Vagina (tissue), 2 donors: Measurements from ENCODE around the gene TMEM45A. TPM values are rescaled to one million over a fixed set of nuclear protein-coding genes. Genes with fewer than 3 reads are reported as not detected.

ENCODE experiments used
- DNase-seq, 2 donors: peaks; one replicate each; pipeline ENCODE4 v3.0.0-alpha.2; 2017; ENCODE audit errors: extremely low spot score in 2 of 2
- H3K27ac ChIP-seq: fragments of 200-600 bp; sonication (generic); one replicate; pipeline ENCODE4 v1.5.1; 2019
- H3K27me3 ChIP-seq: fragments of 200-600 bp; sonication (generic); one replicate; pipeline ENCODE4 v1.5.1; 2019
- H3K36me3 ChIP-seq, 2 donors: fragments of 200-600 bp; sonication (generic); one replicate each; pipeline ENCODE4 v1.5.1; 2017 to 2019
- H3K4me1 ChIP-seq: fragments of 200-600 bp; sonication (generic); one replicate; pipeline ENCODE4 v1.5.1; 2019
- H3K4me3 ChIP-seq, 2 donors: fragments of 200-600 bp; sonication (generic); 1 replicate in 1 of 2; 2 replicates in 1 of 2; pipeline ENCODE4 v1.5.1; 2016 to 2019
- H3K9me3 ChIP-seq: fragments of 200-600 bp; sonication (generic); one replicate; pipeline ENCODE4 v1.5.1; 2019
- CTCF ChIP-seq, 3 experiments: fragments of 450-650 bp in 2 of 3; fragments of 200-600 bp in 1 of 3; sonication (generic) in 1 of 3; IDR thresholded peaks; one replicate each; pipeline ENCODE4 v1.5.1; 2017 to 2019; ENCODE audit warnings: antibody characterized with exemption in 3 of 3, mild to moderate bottlenecking in 2 of 3, moderate library complexity in 2 of 3
- POLR2A ChIP-seq, 2 donors: fragments of 450-650 bp; IDR thresholded peaks; one replicate each; pipeline ENCODE4 v1.6.1; 2017; ENCODE audit warnings: antibody characterized with exemption in 2 of 2, mild to moderate bottlenecking in 2 of 2, moderate library complexity in 2 of 2
- POLR2AphosphoS5 ChIP-seq, 2 donors: sonication (generic); formaldehyde crosslinking; IDR thresholded peaks; one replicate each; pipeline ENCODE4 v1.9.0; 2017; ENCODE audit warnings: antibody characterized with exemption in 2 of 2, mild to moderate bottlenecking in 2 of 2, low read depth in 1 of 2; ENCODE audit not compliant: insufficient read depth in 1 of 2
- intact Hi-C: fragments of 100-400 bp; cut with DNase I; formaldehyde crosslinking; loops from one replicate; pipeline ENCODE4 v1.15.1; 2023
- total RNA-seq: library from RNA; depleted of rRNA; stranded (reverse); fragments of >200 nt; gene quantifications from one replicate; pipeline ENCODE4 v1.2.3, GENCODE V29; 2016

The TMEM45A gene
- total RNA-seq, 1 donor from 2014 or later, result 46.4 TPM

- intact Hi-C loops, result no loop called here
- H3K9me3 ChIP-seq, result no peaks in the 10 kb centered on the region
- no peak for DNase-seq
- H3K4me1 ChIP-seq, result peaks cover 8% of the 10 kb centered on the region
- no peak overlapping the region for H3K27ac ChIP-seq
- no peaks in the 10 kb centered on the region for H3K27me3 ChIP-seq
- H3K4me3 ChIP-seq, result no peak overlapping the region
- no peaks in the 10 kb centered on the region for H3K36me3 ChIP-seq
- TF ChIP-seq CTCF (IDR thresholded peaks at IDR 0.05), result no peak
- TF ChIP-seq POLR2AphosphoS5 (IDR thresholded peaks at IDR 0.05; ENCODE audit: insufficient read depth in 1 of 2, low read depth in 1 of 2), result no peak
- no peak for TF ChIP-seq POLR2A (IDR thresholded peaks at IDR 0.05)
Observed at GRCh38 chr3:100603469-100603868, 111.0 kb downstream of the TMEM45A start.

DNA sequence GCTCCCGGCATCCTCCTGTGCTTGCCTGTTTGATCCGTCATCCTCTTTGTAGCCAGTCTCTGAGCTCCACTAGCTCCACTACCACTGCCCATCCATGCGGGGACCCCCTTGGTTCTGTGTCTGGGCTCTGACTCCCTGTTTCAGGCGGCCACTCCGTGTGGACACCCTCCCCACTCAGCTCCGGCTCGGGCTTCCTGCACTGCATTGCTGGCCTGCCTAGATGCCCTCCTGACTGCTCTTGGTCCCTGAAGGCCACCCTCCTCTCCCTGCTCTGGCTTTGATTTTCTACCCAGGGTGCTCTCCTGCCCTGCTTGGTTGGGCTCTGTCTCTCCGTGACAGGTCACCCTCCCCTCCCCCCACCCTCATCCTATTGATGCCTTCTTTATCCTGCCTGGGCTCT is 112.9 kb downstream of the TMEM45A start:
- intact Hi-C loops, result no loop called here
- no peaks in the 10 kb centered on the region for H3K9me3 ChIP-seq
- H3K4me3 ChIP-seq, result no peak overlapping the region
- no peak overlapping the region for H3K27ac ChIP-seq
- H3K4me1 ChIP-seq, result peaks cover 8% of the 10 kb centered on the region
- no peaks in the 10 kb centered on the region for H3K27me3 ChIP-seq
- TF ChIP-seq POLR2A (IDR thresholded peaks at IDR 0.05) (no peak), CTCF (IDR thresholded peaks at IDR 0.05) (no peak), POLR2AphosphoS5 (IDR thresholded peaks at IDR 0.05; ENCODE audit: insufficient read depth in 1 of 2, low read depth in 1 of 2) (no peak)
- no peak for DNase-seq
- H3K36me3 ChIP-seq, result no peaks in the 10 kb centered on the region

DNA sequence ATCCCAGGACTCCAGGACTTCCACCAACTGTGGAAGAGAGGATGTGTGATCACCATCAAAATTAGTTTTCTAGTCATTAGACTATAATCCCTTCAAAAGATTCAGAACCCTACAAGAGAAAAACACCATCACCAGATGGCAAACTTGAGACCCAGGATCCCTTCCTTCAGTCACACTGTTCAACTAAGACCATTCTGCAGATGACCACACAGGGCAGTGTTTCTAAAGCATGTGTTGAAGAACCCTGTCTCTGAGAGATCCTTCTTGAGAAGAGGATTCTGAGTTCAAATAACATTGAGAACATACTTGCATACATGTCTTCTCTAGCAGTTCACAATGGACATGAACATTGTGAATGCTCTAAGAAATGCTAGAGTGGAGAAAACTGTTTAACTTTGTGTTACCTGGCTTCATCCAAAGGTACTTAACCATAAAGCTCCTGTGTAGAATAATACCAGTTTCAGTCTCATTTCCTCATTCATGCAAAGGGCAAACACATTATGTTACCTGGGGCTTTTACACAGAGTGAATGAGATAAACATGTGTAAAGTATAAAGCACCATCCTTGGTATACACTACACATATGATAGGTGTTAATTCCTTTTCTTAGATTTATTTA is 114.6 kb downstream of the TMEM45A start:
- TF ChIP-seq CTCF (IDR thresholded peaks at IDR 0.05), result no peak
- TF ChIP-seq POLR2A (IDR thresholded peaks at IDR 0.05), result no peak
- H3K27ac ChIP-seq, result no peak overlapping the region
- H3K4me3 ChIP-seq, result no peak overlapping the region
- H3K9me3 ChIP-seq, result no peaks in the 10 kb centered on the region
- no peaks in the 10 kb centered on the region for H3K27me3 ChIP-seq
- intact Hi-C loops, result no loop called here
- H3K36me3 ChIP-seq, result no peaks in the 10 kb centered on the region
- H3K4me1 ChIP-seq, result peaks cover 8% of the 10 kb centered on the region
- no peak for DNase-seq

DNA sequence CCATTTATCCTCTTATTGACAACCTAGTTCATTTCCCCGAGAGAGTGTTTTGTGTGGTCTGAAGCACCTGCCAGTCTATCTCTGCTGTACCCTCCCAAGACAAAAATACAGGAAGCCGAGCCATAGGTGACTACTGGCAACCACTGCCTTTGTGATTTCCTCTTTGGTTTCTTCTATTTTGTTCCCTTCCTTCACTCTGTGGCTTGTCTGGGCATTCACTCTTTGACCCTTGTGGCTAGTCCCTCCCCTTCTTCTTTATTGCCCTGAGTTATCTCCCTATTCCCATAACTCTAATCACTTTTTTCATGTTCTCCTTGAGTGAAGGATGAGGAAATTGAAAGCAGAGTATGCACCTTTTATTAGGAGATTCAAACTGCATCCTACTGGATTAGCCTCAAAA is 116.9 kb downstream of the TMEM45A start, which contains the start of gene ADGRG7:
TSS of gene ADGRG7 (plus strand) at position 297 of the 400 bp plus-strand sequence. CDS start 256 bp downstream, outside the sequence.
- no peak for DNase-seq
- Histone ChIP-seq H3K27ac (no peak within 1 kb of the TSS), H3K36me3 (no peaks in the 10 kb centered on the region), H3K4me3 (no peak within 1 kb of the TSS), H3K9me3 (no peaks in the 10 kb centered on the region), H3K4me1 (no peaks in the 10 kb centered on the region), H3K27me3 (no peaks in the 10 kb centered on the region)
- TF ChIP-seq POLR2A (IDR thresholded peaks at IDR 0.05), result no peak
- TF ChIP-seq POLR2AphosphoS5 (IDR thresholded peaks at IDR 0.05; ENCODE audit: insufficient read depth in 1 of 2, low read depth in 1 of 2), result no peak
- TF ChIP-seq CTCF (IDR thresholded peaks at IDR 0.05), result no peak
- intact Hi-C loops, result no loop called here

DNA sequence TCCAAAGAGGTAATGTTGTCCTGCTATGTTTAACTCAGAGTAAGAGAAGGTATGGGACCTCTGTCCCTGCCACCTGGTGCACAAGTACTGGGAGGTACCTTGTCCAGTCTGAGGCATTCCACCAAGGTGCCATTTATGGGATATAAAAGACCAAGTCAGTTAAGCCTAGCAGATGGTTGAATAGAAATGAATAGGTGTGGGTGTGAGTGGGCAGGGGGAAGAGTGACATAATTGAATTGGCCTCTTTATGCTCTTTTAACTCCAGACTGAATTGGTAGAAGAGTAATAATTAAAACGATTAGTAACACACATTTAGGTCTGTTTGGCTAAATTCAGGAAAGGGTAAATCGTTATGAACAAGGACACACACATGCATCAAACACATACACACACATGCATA is 117.5 kb downstream of the TMEM45A start:
- Histone ChIP-seq H3K36me3 (no peaks in the 10 kb centered on the region), H3K27ac (no peak overlapping the region), H3K4me3 (no peak overlapping the region), H3K27me3 (no peaks in the 10 kb centered on the region), H3K4me1 (no peaks in the 10 kb centered on the region), H3K9me3 (no peaks in the 10 kb centered on the region)
- intact Hi-C loops, result no loop called here
- no peak for DNase-seq
- TF ChIP-seq POLR2A (IDR thresholded peaks at IDR 0.05) (no peak), POLR2AphosphoS5 (IDR thresholded peaks at IDR 0.05; ENCODE audit: insufficient read depth in 1 of 2, low read depth in 1 of 2) (no peak), CTCF (IDR thresholded peaks at IDR 0.05) (no peak)
